AG08396 (cell line): ENCODE results near the gene MACROD2.
"Not testable (repeated sequence)": the region's sequence is repeated elsewhere in the genome, so short reads cannot be mapped to it uniquely, and the experiment has no call there.

Experiments used
- DNase-seq: peaks from one replicate; pipeline ENCODE4 v3.0.0; 2012; ENCODE audit warnings: low spot score, mixed read lengths

MACROD2 gene

DNA sequence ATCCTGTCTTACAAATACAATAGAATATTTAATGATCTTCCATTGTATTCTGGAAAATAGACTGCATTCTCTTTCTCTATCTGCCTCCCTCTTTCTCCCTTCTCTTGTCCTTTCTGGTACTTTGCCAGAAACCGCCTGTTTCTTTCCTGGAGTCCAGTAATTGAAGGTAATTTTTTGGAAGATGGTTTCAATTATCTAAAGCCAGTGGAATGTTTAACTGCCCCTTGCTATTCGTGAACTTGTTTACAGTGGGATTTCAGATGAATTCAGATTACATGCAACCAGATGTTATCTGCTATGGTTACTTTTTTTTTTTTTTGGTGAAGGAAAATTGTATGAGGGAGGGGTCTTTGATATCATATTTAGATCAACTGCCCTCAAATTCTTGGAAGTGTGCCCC, 997.6 kb downstream of the MACROD2 start:
- no peak for DNase-seq

DNA sequence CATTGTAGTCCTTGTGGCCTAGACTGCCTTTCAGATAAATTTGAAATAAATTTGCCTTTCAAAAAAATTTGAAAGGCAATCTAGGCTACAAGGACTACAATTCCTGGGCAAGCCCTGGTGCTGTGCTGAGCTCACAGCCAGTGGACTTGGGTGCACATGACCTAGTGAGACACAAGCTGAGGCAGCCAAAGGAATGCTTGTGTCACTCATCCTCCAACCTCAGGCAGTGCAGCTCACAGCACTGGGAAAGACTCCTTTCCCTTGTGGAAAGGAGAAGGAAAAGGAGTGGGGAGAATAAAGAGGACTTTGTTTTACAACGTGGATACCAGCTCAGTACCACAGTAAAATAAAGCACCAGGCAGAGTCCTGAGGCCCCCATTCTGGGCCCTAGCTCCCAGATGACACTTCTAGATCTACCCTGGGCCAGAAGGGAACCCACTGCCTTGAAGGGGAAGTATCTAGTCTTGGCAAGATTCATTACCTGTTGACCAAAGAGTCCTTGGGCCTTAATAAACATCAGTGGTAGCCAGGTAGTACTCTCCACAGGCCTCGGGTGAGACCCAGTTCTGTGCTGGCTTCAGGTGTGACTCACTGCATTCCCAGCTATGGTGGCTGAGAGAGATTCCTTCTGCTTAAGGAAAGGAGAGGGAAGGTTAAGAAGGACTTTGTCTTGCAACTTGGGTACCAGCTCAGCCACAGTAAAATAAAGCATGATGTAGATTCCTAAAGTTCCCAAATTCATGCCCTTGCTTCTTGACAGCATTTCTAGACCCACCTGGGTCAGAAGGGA, 1001.8 kb downstream of the MACROD2 start:
- DNase-seq: no peak

DNA sequence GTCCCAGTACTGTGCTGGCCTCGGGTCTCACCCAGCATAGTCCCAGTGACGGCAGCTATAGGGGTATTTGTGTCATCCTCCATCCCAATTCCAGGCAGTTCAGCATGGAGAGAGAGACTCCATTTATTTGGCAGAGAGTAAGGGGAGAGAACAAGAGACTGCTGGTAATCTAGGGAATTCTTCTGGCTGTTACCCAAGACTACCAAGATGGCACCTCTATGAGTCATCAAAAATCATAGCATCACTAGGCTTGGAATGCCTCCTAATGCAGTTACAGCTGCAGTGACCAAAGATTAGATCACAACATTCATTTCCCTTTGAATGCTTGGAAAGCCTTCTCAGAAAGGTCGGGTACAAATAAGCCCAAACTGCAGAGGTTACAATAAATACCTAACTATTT, 1002.5 kb downstream of the MACROD2 start:
- peak; percentile 8 for DNase-seq

DNA sequence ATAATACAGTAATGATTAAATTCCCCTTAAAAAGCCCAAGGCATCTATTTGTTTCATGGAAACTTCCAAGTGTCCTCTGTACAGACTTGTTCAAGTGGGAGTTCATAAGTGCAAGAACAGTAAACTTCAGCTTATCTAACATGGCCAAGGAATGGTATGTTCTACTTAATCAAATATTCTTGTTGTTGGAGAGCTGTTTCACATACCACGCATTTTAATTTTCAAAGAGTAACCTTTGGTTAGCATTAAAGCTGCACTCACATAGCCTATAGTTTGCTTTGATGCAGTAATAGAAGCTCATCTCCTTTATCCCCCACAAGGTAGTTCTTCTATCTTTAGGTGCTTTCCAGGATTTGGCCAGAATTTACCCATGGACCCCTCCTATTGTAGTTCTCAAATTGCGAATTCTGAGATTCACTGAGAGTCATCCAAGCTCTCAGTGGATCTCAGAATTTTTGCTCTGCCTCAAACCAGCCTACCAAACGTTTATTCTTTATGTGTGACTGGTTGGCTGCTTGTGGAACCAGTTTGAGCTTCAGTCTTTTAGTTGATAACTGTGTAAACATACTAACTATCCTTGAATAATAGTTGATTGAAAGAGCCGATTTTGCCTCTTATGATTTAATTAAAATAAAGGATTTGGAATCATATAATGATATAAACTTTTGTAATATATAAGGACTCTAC, 1010.1 kb downstream of the MACROD2 start:
- no peak for DNase-seq

DNA sequence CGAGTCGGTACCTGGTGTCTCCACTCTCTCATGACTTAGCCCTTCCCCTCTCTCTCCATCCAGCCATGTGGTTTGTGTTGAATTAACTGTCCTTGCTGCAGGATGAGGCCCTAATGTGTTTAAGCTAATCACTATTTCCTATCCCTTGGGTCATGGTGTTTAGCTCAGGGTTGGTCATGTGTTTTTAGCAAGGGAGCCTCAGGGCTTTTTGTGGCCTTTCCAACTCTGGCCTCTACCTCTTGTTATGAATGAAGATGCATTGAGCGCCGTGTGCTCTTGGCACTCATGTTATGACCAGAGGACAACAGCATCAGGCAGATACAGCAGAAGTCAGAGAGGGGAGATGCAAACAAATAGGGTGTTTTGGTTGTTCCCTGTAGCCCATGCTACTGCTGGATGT, 1016.3 kb downstream of the MACROD2 start:
- no peak for DNase-seq

DNA sequence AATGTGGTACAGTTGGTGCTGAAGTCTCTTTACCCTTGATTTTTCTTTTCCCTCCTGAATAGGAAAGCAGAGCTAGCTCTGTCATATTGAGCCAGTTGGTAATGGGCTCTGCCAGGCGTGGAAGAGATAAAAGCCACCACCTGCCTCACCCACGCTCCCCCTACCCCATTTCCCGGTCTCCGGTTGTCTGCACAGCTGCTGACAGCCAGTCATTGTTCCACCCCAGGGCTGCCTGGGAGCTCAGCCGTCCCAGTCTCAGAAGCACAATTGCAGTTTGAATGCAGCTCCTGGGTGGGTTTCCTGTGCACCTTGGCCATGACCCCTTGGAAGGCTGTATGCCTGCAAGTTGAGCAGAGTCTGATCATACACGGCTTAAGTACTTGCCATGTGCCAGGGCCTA, 1017.2 kb downstream of the MACROD2 start:
- no peak for DNase-seq

DNA sequence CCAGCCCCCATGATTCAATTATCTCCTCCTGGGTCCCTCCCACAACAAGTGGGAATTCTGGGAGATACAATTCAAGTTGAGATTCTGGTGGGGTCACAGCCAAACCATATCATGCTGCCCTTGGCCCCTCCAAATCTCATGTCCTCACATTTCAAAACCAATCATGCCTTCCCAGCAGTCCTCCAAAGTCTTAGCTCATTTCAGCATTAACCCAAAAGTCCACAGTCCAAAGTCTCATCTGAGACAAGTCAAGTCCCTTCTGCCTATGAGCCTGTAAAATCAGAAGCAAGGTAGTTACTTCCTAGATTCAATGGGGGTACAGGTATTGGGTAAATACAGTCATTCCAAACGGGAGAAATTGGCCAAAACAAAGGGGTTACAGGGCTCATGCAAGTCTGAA, 1021.6 kb downstream of the MACROD2 start:
- not testable (repeated sequence) for DNase-seq

DNA sequence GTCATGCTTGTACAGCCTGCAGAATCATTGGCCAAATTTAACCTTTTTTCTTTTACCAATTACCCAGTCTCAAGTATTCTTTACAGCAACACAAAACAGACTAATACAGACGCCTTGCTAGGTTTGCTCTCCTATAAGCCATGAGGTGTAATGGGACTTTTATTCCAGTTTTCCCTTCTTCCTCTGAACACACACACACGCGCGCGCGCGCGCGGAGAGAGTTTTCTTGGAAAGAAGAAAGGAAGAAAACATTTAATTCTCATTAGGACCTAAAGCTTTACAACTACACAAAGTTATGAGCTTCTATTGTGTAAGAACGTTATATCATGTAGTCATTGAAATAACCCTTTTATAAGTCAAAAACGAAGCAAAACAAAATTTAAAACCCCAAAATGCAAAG, 1023.6 kb downstream of the MACROD2 start:
- DNase-seq: no peak

DNA sequence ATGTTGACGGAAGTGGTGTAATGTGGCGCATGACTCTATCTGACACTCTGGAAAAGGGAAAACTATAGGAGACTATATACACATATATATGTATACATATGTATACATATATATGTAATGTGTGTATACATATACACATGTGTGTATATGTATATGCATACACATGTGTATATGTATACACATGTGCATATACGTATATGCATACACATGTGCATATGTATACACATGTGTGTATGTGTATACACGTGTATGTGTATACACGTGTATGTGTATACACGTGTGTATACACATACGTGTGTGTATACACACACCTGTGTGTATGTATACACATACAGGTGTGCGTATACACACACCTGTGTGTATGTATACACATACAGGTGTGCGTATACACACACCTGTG, 1025.5 kb downstream of the MACROD2 start:
- DNase-seq: no peak

DNA sequence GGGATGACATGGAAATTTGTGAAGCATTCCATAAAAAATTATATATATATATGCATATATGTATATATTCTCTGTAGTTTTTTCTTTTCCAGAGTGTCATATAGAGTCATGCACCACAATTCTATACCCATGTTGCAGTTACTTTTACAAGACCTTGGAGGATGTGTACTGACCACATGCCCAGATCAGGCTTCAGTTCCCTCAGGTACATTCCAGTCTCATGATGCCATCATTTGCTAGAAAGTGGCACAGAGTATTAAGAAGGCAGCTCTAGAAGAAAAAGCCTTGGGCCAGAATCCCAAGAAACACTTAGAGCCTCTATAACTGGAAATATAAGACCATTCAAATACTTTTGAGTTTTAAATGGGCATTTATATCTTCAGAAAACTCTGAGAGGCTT, 1027.6 kb downstream of the MACROD2 start:
- DNase-seq: no peak

DNA sequence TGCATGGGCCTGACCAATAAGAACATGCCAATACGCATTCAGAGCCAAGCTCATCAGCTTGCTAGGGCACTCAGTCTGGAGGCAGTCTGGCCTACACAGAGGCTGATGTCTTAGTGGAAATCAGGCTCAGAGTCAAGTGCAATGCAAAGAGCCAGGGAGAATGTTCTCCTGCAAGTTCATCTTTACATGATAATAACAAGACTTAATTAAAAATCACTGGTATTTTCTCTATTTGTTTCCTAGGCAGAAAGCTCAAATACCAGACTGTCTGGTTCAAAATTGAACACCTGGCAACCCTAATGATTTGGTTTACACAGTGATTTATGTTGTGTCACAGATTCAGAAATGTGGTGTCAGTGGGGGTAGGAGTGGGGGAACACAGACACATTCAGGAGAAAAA, 1031.4 kb downstream of the MACROD2 start:
- no peak for DNase-seq

DNA sequence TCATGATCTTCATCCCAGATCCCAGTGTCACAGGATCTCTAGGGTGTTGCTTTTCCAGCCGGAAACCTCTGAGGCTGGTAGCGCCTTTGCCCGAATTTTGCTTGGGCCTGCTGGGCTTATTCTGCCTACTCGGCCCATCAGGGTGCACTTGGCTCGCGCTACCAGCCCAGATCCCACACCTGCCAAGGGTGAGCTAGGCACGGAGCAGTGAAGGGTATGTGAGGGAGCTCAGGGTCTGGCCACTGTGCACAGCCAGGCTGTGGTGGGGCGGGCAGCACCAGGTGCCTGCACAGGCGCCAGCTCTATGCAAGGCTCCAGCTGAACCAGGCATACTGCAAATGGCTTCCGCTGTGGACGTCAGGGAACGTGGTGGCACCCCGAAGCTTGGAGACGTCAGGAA, 1035.5 kb downstream of the MACROD2 start:
- DNase-seq: no peak

DNA sequence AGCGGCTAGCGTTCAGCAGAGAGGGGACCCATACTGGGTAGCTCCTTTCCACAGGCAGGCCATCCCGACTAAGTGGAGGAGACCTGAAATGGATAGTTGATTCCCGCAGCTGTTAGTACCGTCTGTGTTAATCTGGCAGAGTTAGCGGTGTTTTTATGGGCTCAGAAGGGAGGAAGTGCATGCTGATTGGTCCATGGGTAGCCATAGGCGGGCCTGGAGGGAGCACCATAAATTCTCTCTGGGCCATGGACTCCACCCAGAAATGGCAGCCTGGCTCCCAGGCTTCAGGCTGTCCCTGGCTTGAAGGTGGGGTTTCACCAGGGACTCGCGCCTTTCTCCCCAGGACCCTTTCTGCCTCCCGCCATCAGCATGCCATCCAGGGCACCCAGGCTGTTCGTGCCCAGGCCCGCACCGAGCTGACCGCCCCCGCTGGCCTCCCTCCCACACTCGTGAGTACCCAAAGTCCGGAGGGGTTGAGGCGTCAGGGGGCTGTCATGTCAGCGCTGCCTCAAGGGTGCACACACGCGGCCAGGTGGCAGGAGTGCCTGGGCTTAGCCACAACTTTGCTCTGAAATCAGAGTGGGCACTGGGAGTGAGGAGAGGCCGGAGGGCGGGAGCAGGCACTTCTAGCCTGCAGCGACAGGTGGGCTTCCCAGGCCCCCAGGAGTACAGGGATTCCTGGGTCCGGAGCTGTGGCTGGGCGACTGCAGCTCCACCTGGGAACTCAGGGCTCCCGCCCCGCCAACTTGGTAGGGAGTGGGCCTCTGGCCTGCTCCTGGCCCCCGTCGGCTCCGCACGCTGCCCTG, 1036.4 kb downstream of the MACROD2 start:
- no peak for DNase-seq

DNA sequence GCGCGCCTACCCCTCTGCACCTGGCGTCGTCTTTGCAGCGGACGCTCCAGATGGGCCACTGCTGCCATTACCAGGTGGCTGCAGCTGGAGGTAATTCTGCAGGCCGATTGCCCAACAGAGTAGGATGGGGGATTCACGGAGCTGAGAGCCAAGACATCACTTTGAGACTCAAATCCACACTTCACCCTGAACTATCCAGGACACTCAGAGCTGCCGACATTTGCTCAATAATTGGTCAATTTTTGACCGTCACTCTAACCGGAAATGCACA, 1037.0 kb downstream of the MACROD2 start:
- DNase-seq: no peak

DNA sequence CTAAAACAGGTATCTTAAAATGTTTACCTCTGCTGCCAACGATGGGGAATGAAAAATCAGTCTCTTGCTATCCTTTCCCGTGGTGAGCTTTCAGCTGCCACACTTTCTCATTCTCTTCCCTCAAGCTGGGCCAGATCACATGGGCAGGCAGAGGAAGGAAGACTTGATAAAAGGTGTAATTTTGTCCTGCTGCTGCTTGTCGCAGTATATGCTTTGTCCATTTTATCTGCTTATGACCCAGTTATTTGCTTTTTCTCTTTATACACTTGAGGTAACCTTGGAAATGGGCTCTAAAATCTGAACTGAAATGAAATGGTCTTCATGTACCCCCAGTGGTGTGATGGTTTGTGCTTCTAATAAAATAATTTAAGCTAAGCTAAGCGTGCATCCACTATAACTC, 1038.0 kb downstream of the MACROD2 start:
- DNase-seq: no peak

DNA sequence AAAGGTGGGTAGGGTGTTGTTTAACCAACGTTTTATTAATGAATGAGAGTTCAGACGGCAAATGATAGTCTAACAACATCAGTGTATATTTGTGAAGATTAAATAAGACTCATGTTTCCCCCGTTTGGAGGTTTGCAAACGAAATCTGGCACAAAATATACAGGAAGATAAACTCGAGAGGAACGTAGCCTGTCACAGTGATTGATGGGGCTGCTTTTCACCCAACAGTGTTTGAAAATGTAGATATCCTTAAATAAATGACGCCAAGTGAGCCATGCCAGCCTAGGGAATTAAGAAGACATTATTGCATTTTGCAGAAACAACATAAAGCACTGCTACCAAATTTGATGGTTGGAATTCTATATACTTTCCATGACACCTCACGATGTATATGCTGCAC, 1038.6 kb downstream of the MACROD2 start:
- DNase-seq: no peak

DNA sequence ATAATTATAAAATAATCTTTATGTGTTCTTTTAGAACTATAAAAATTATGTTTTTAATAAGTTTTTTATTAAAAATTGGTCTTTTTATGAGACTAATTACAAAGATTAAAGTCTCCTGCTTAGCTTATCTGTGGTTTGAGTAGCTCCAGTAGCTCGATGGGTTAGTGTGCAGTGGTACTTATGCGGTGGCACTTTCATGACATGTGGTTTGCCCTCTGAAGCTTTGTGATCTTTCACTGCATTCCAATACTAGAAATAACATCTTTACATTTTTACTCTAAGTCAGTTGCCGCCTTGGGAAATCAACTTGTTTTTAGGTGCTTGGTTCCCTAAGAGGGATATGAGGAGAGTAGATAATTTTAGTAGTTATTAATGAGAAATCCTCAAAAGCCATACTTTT, 1041.6 kb downstream of the MACROD2 start:
- no peak for DNase-seq

DNA sequence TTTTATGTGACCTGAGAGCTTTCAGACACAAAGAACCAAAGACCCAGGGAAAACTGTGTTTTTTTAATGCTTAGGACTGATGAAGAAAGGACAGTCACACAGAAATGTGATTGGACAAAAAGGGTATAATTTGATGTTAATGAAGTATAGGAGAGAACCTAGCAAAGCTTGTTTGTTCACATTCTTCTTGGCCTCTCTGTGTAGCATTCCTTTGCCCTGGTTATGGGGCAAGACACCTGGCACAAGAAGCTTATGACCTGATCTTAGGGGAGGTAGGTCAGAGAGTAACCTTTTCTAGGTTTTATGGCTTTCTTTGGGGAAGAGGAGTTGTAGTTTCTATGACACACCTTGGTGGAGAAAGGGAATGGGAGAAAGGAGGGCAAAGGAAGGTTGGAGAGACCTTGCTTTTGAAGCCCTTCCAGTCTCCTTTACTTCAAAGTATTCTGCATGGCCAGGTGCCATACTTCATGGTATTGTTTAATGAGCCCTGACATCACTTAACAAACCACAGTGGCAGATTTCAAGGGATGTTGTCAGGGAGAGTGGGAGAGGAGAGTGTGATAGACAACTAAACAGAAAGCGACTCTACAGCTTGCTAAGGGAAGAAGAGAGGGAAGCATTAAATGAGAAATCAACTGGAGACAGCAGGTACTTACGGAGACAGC, 1043.9 kb downstream of the MACROD2 start:
- DNase-seq: no peak

DNA sequence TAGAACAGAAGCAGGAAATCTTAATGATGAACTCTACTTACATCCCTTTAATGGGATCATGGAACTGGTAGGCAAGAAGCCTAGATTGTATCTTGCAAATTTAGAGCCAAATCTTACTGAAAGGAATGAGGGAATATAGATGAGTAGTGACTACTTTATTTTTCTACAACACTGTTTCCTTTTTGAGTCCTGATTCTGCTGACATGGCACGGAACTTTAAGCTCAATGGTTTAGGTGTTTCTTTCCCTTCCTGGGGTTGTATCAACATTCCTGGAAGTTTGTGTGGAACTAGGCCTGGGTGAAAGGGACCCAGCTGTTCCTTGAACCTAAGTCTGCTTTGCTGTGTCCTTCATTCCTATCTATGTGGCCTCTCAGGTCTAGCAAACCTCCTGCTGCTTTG, 1047.4 kb downstream of the MACROD2 start:
- DNase-seq: no peak

DNA sequence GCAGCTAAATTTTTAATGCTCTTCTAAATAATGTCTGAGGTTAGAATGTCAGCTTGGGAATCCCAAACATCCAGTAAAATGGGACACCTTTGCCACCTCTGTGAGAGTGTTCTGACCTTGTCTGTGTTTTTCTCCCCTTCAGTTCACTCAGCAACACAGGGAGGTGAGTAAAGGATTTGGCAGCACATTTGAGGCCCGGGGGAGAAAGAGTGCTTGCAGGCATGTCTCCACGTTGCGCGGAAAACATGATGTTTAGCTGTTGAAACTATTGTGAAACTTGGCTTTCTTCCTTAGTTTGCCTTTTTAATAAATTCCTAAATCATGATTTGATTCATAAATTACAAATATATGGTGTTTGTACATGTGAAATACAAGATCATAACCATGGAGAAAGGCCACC, 1049.9 kb downstream of the MACROD2 start:
- DNase-seq: no peak

DNA sequence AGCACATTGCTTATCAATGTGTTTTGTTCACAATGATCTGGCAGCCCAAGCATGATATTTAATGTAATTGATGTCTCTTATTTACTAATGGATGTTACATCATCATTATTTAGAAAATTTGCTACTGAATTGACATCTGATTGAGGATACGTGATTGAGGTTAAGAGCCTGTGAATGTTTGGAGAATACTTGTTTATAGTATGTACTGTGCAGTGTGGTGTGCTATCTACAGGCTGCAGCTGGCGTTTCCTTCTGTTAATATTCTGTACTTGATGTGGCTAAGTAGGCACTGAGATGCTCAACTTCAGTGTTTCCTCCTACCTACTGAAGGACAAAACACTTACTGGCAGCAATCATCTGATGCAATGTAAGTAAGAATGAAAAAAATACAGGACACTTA, 1051.7 kb downstream of the MACROD2 start:
- DNase-seq: no peak

DNA sequence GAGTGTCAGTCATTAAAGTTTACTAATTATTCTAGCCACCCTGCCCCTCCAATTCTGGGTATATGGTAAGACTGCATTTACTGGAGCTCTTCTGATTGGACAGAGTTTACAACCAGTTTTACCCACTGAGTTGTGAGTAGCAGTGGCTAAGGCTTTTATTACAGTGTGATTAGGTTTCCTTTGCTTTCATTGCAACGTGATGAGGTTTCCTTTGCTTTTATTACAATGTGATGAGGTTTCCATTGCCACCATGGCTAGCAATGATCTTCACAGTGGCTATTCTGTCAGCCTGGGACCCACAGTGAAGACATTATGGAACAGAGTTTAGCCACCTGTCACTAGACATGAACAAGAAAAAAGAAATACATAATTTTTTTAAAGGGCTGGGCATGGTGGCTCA, 1052.3 kb downstream of the MACROD2 start:
- no peak for DNase-seq

DNA sequence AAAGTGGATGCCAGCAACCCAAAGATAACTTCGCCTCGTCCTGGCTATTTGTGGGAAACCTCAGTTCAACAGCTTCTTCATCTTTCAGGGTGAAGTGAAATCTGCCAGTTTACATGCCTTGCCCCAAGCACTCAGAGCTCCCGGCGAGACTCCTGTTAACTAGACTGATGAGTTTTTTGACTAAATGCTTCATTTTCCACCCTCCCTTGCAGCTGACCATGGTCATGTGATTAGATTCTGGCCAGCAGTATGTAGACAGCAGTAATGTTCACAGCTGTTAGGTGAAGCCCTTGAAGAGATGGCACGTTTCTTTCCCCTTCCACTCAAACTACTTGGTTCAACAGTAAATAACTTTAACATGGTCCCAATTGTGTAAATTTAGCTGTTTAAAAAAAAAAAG, 1060.9 kb downstream of the MACROD2 start:
- no peak for DNase-seq
